ENCODE results near the gene MIER1. TPM values are rescaled to one million over a fixed set of nuclear protein-coding genes. Genes with fewer than 3 reads are reported as not detected.
A peak's percentile ranks its signal among the peaks of the same experiment; 100 is the strongest.

MIER1 gene
- total and polyA plus RNA-seq, 4 experiments from 2014 or later, result 25.5 to 81.3 (median 59.2) TPM

GRCh38 chr1:66944330-66945274, 19.8 kb downstream of the MIER1 start:
- intact Hi-C loops (cut with micrococcal nuclease), result no loop called here

GRCh38 chr1:66945316-66945715, 20.5 kb downstream of the MIER1 start:
- Mint-ChIP-seq H3K27ac (no peak overlapping the region), H3K9me3 (peaks cover 0 to 2% (median 0%) of the 10 kb centered on the region in 8 donors), H3K4me1 (peaks cover 45 to 78% (median 57%) of the 10 kb centered on the region in 4 donors), H3K4me3 (no peak overlapping the region), H3K36me3 (peaks cover 22 to 64% of the 10 kb centered on the region in 2 donors), H3K27me3 (no peaks in the 10 kb centered on the region)
- Histone ChIP-seq H3K4me1 (ENCODE audit: insufficient read depth, low read length) (peaks cover 55% of the 10 kb centered on the region), H3K36me3 (ENCODE audit: insufficient read depth, low read length) (peaks cover 25% of the 10 kb centered on the region), H3K4me3 (ENCODE audit: low read length in 2 of 2) (no peak overlapping the region), H3K27me3 (ENCODE audit: insufficient read depth, low read length) (no peaks in the 10 kb centered on the region), H3K27ac (ENCODE audit: low read depth, low read length) (no peak overlapping the region), H3K9me3 (ENCODE audit: control insufficient read depth in 1 of 2, low read length in 2 of 2) (no peaks in the 10 kb centered on the region)
- POLR2A ChIA-PET (ENCODE audit: partially characterized antibody), result interaction anchor here (0.9 kb wide), 1 partner anchor 10 kb away, joined by 3 read pairs; no protein-coding TSS in a partner anchor
- no peak for DNase-seq
- CTCF ChIA-PET (ENCODE audit: partially characterized antibody), result interaction anchor here (1.5 kb wide), 1 partner anchor 51 kb away, joined by 4 read pairs; no protein-coding TSS in a partner anchor
- intact Hi-C loops (cut with micrococcal nuclease), result no loop called here

More at GRCh38 chr1:66944330-66945274, 19.8 kb downstream of the MIER1 start:
- Histone ChIP-seq H3K9me3 (ENCODE audit: control insufficient read depth in 1 of 2, low read length in 2 of 2) (no peaks in the 10 kb centered on the region), H3K36me3 (ENCODE audit: insufficient read depth, low read length) (peaks cover 25% of the 10 kb centered on the region), H3K27ac (ENCODE audit: low read depth, low read length) (no peak overlapping the region), H3K4me3 (ENCODE audit: low read length in 2 of 2) (no peak overlapping the region), H3K4me1 (ENCODE audit: insufficient read depth, low read length) (peaks cover 63% of the 10 kb centered on the region), H3K27me3 (ENCODE audit: insufficient read depth, low read length) (no peaks in the 10 kb centered on the region)
- CTCF ChIA-PET (ENCODE audit: partially characterized antibody), result interaction anchor here (1.5 kb wide), 1 partner anchor 51 kb away, joined by 4 read pairs; no protein-coding TSS in a partner anchor
- Mint-ChIP-seq H3K4me1 (peaks cover 48 to 84% (median 63%) of the 10 kb centered on the region in 4 donors), H3K4me3 (no peak overlapping the region), H3K27ac (peak overlapping the region in 2 of 7 donors; percentile 15 to 62), H3K36me3 (peaks cover 26 to 66% of the 10 kb centered on the region in 2 donors), H3K9me3 (peaks cover 0 to 2% (median 0%) of the 10 kb centered on the region in 8 donors), H3K27me3 (no peaks in the 10 kb centered on the region)
- POLR2A ChIA-PET (ENCODE audit: partially characterized antibody), result interaction anchor here (0.9 kb wide), 1 partner anchor 21 kb away, joined by 3 read pairs; the partner anchor contains the start of gene DNAI4
- DNase-seq, result no peak

GRCh38 chr1:66947267-66947666, 22.5 kb downstream of the MIER1 start:
- Histone ChIP-seq H3K4me1 (ENCODE audit: insufficient read depth, low read length) (peaks cover 39% of the 10 kb centered on the region), H3K4me3 (ENCODE audit: low read length in 2 of 2) (no peak overlapping the region), H3K36me3 (ENCODE audit: insufficient read depth, low read length) (peaks cover 36% of the 10 kb centered on the region), H3K27me3 (ENCODE audit: insufficient read depth, low read length) (no peaks in the 10 kb centered on the region), H3K27ac (ENCODE audit: low read depth, low read length) (no peak overlapping the region), H3K9me3 (ENCODE audit: control insufficient read depth in 1 of 2, low read length in 2 of 2) (no peaks in the 10 kb centered on the region)
- intact Hi-C loops (cut with micrococcal nuclease), result loop anchor here (2.0 kb wide), 1 partner anchor 16 kb away; no protein-coding TSS in a partner anchor
- H3K27me3 Mint-ChIP-seq, result no peaks in the 10 kb centered on the region
- DNase-seq, result no peak
- ChIA-PET CTCF (ENCODE audit: partially characterized antibody) (interaction anchor here (1.1 kb wide), 1 partner anchor 32 kb away, joined by 3 read pairs; no protein-coding TSS in a partner anchor), POLR2A (ENCODE audit: partially characterized antibody) (interaction anchor here (0.7 to 0.9 kb wide), 2 partner anchors 17 to 23 kb away, joined by 3 to 5 read pairs; partner anchors contain the start of genes DNAI4 and MIER1)
- peak overlapping the region in 1 of 8 donors; percentile 1 for H3K4me3 Mint-ChIP-seq
- peaks cover 38 to 69% (median 52%) of the 10 kb centered on the region in 4 donors for H3K4me1 Mint-ChIP-seq
- H3K9me3 Mint-ChIP-seq, result peaks cover 0 to 2% (median 0%) of the 10 kb centered on the region in 8 donors
- H3K27ac Mint-ChIP-seq, result peak overlapping the region; percentile 31 to 85 (median 74)
- peaks cover 27 to 69% of the 10 kb centered on the region in 2 donors for H3K36me3 Mint-ChIP-seq

GRCh38 chr1:66951513-66951912, 26.7 kb downstream of the MIER1 start:
- Mint-ChIP-seq H3K36me3 (peaks cover 52 to 84% of the 10 kb centered on the region in 2 donors), H3K27ac (peak overlapping the region in 2 of 7 donors; percentile 48 to 81), H3K4me3 (no peak overlapping the region), H3K9me3 (peaks cover 0 to 2% (median 0%) of the 10 kb centered on the region in 8 donors), H3K4me1 (peaks cover 38 to 76% (median 57%) of the 10 kb centered on the region in 4 donors), H3K27me3 (no peaks in the 10 kb centered on the region)
- intact Hi-C loops (cut with micrococcal nuclease), result no loop called here
- no peak for DNase-seq
- Histone ChIP-seq H3K36me3 (ENCODE audit: insufficient read depth, low read length) (peaks cover 46% of the 10 kb centered on the region), H3K4me1 (ENCODE audit: insufficient read depth, low read length) (peaks cover 54% of the 10 kb centered on the region), H3K9me3 (ENCODE audit: control insufficient read depth in 1 of 2, low read length in 2 of 2) (no peaks in the 10 kb centered on the region), H3K4me3 (ENCODE audit: low read length in 2 of 2) (no peak overlapping the region), H3K27me3 (ENCODE audit: insufficient read depth, low read length) (no peaks in the 10 kb centered on the region), H3K27ac (ENCODE audit: low read depth, low read length) (no peak overlapping the region)
- CTCF ChIA-PET (ENCODE audit: partially characterized antibody), result interaction anchor here (0.6 kb wide), 1 partner anchor 78 kb away, joined by 5 read pairs; no protein-coding TSS in a partner anchor
- POLR2A ChIA-PET (ENCODE audit: partially characterized antibody), result interaction anchor here (1.0 to 1.7 kb wide), 2 partner anchors 21 to 26 kb away, joined by 3 to 5 read pairs; partner anchors contain the start of genes DNAI4 and MIER1

- POLR2A ChIA-PET (ENCODE audit: partially characterized antibody), result no interaction called here
- Histone ChIP-seq H3K27ac (ENCODE audit: low read depth, low read length) (no peak overlapping the region), H3K4me3 (ENCODE audit: low read length in 2 of 2) (no peak overlapping the region), H3K36me3 (ENCODE audit: insufficient read depth, low read length) (peaks cover 37% of the 10 kb centered on the region), H3K9me3 (ENCODE audit: control insufficient read depth in 1 of 2, low read length in 2 of 2) (no peaks in the 10 kb centered on the region), H3K4me1 (ENCODE audit: insufficient read depth, low read length) (peaks cover 47% of the 10 kb centered on the region), H3K27me3 (ENCODE audit: insufficient read depth, low read length) (no peaks in the 10 kb centered on the region)
- peaks cover 37 to 71% (median 53%) of the 10 kb centered on the region in 4 donors for H3K4me1 Mint-ChIP-seq
- CTCF ChIA-PET (ENCODE audit: partially characterized antibody), result no interaction called here
- peak overlapping the region; percentile 23 to 83 (median 72) for H3K27ac Mint-ChIP-seq
- H3K36me3 Mint-ChIP-seq, result peaks cover 58 to 82% of the 10 kb centered on the region in 2 donors
- no peak for DNase-seq
- peaks cover 0 to 1% (median 0%) of the 10 kb centered on the region in 8 donors for H3K9me3 Mint-ChIP-seq
- intact Hi-C loops (cut with micrococcal nuclease), result no loop called here
- peak overlapping the region in 1 of 8 donors; percentile 1 for H3K4me3 Mint-ChIP-seq
- H3K27me3 Mint-ChIP-seq, result no peaks in the 10 kb centered on the region
These were observed 29.4 kb downstream of the MIER1 start for GRCh38 chr1:66954208-66954607.

- Histone ChIP-seq H3K4me3 (ENCODE audit: low read length in 2 of 2) (no peak overlapping the region), H3K4me1 (ENCODE audit: insufficient read depth, low read length) (peaks cover 60% of the 10 kb centered on the region), H3K9me3 (ENCODE audit: control insufficient read depth in 1 of 2, low read length in 2 of 2) (no peaks in the 10 kb centered on the region), H3K27me3 (ENCODE audit: insufficient read depth, low read length) (no peaks in the 10 kb centered on the region), H3K27ac (ENCODE audit: low read depth, low read length) (no peak overlapping the region), H3K36me3 (ENCODE audit: insufficient read depth, low read length) (peaks cover 42% of the 10 kb centered on the region)
- H3K9me3 Mint-ChIP-seq, result peaks cover 0 to 1% (median 0%) of the 10 kb centered on the region in 8 donors
- H3K4me3 Mint-ChIP-seq, result no peak overlapping the region
- intact Hi-C loops (cut with micrococcal nuclease), result no loop called here
- peaks cover 39 to 70% (median 51%) of the 10 kb centered on the region in 4 donors for H3K4me1 Mint-ChIP-seq
- peaks cover 64 to 79% of the 10 kb centered on the region in 2 donors for H3K36me3 Mint-ChIP-seq
- CTCF ChIA-PET (ENCODE audit: partially characterized antibody), result no interaction called here
- DNase-seq, result no peak
- POLR2A ChIA-PET (ENCODE audit: partially characterized antibody), result no interaction called here
- peak overlapping the region in 1 of 7 donors; percentile 8 for H3K27ac Mint-ChIP-seq
- no peaks in the 10 kb centered on the region for H3K27me3 Mint-ChIP-seq
These were observed 33.1 kb downstream of the MIER1 start for GRCh38 chr1:66957938-66958337.
